CD14-positive monocyte (primary cell): ENCODE data around the gene CLEC18B. TPM values are rescaled to one million over a fixed set of nuclear protein-coding genes. Genes with fewer than 3 reads are reported as not detected.

Source experiments
- polyA plus RNA-seq, 3 donors: library from polyadenylated mRNA; depleted of rRNA in 1 of 3; unstranded in 2 of 3; stranded (reverse) in 1 of 3; fragments of 300-500 nt in 2 of 3; fragments of >200 nt in 1 of 3; fragmentation: Illumina TruSeq in 2 of 3; gene quantifications; 1 replicate in 2 of 3; 2 replicates in 1 of 3; pipeline ENCODE4 v1.2.3, GENCODE V29; 2012 to 2021
- small RNA-seq: library from RNA; depleted of rRNA; stranded (forward); fragments of <200 nt; gene quantifications from one replicate; pipeline ENCODE3, GENCODE V24; 2012; ENCODE audit warnings: low read depth; ENCODE audit not compliant: insufficient read length

Gene CLEC18B
- polyA plus RNA-seq, 3 donors: 1.5 TPM; not detected in 2

Small RNA genes lying within 50 kb of the gene (small RNA-seq; reads per million reads assigned to genes)
- gene AC009053.4 (not detected), gene RF00019 (not detected), gene RNU6-237P (not detected)

Other genes with a start within 250 kb of the CLEC18B start
- gene PSMD7, start 124.7 kb downstream of the CLEC18B start, polyA plus RNA-seq: 100 to 1,000 TPM in 1 of 3 donors, 10 to 100 TPM in 2; 61.3 to 118 (median 96.7) TPM
- 10 to 100 TPM in 1 of 3 donors, not detected in 2; 24.1 TPM for gene NPIPB15, start 45.2 kb downstream of the CLEC18B start, polyA plus RNA-seq
- 10 to 100 TPM; 40.3 to 69.1 (median 51.1) TPM for gene GLG1, start 185.6 kb upstream of the CLEC18B start, polyA plus RNA-seq
- gene RFWD3, start 245.4 kb upstream of the CLEC18B start, polyA plus RNA-seq: 1 to 10 TPM; 5.0 to 8.4 (median 8.4) TPM